Activated naive CD4-positive, alpha-beta T cell treated with anti-CD3 and anti-CD28 coated beads, Interleukin-2, amount 10 ng/mL, durations not matched to agents 7 days and 5 days (primary cell): ENCODE data around the gene SLC35C1.
"Not testable (repeated sequence)": the region's sequence is repeated elsewhere in the genome, so short reads cannot be mapped to it uniquely, and the experiment has no call there.

Source experiments
- CTCF ChIA-PET: fragments of 350-600 bp; sonication (Branson Sonifier 250); formaldehyde crosslinking; loops from one replicate; lab custom pipeline; 2021; ENCODE audit warnings: antibody characterized with exemption; lab: Charles Lee
- DNase-seq: peaks from one replicate; pipeline ENCODE4 v3.0.0-alpha.2; 2020
- H3K27ac Mint-ChIP-seq: one replicate; pipeline ENCODE4 v1.8.0; 2021; ENCODE audit warnings: mild to moderate bottlenecking, moderate library complexity, mixed read lengths
- H3K27me3 Mint-ChIP-seq: one replicate; pipeline ENCODE4 v1.8.0; 2021; ENCODE audit warnings: mild to moderate bottlenecking, mixed read lengths
- H3K36me3 Mint-ChIP-seq: one replicate; pipeline ENCODE4 v1.8.0; 2021; ENCODE audit warnings: mixed read lengths
- H3K4me1 Mint-ChIP-seq: one replicate; pipeline ENCODE4 v1.8.0; 2021; ENCODE audit warnings: mixed read lengths
- H3K4me3 Mint-ChIP-seq: one replicate; pipeline ENCODE4 v1.8.0; 2021; ENCODE audit warnings: mild to moderate bottlenecking, moderate library complexity, mixed read lengths
- H3K9me3 Mint-ChIP-seq: one replicate; pipeline ENCODE4 v1.8.0; 2021; ENCODE audit warnings: mixed read lengths

SLC35C1 gene

GRCh38 chr11:45832811-45833441 is 28.0 kb downstream of the SLC35C1 start:
- CTCF ChIA-PET, result interaction anchor here (1.2 to 2.7 kb wide), 2 partner anchors 9 to 10 kb away, joined by 5 to 22 read pairs; no protein-coding TSS in a partner anchor

GRCh38 chr11:45833761-45834160 is 28.8 kb downstream of the SLC35C1 start:
- CTCF ChIA-PET, result interaction anchor here (0.9 to 2.7 kb wide), 4 partner anchors 9 to 173 kb away, joined by 3 to 22 read pairs (median 4); no protein-coding TSS in a partner anchor
- Mint-ChIP-seq H3K36me3 (peaks cover 10% of the 10 kb centered on the region), H3K9me3 (no peaks in the 10 kb centered on the region), H3K4me1 (peaks cover 42% of the 10 kb centered on the region), H3K27me3 (peaks cover 19% of the 10 kb centered on the region), H3K4me3 (peak overlapping the region; percentile 74), H3K27ac (peak overlapping the region; percentile 90)
- DNase-seq, result no peak

More at GRCh38 chr11:45832811-45833441, 28.0 kb downstream of the SLC35C1 start:
- Mint-ChIP-seq H3K36me3 (peaks cover 10% of the 10 kb centered on the region), H3K27me3 (peaks cover 27% of the 10 kb centered on the region), H3K27ac (no peak overlapping the region), H3K9me3 (no peaks in the 10 kb centered on the region), H3K4me1 (peaks cover 42% of the 10 kb centered on the region), H3K4me3 (no peak overlapping the region)
- DNase-seq, result no peak

DNA sequence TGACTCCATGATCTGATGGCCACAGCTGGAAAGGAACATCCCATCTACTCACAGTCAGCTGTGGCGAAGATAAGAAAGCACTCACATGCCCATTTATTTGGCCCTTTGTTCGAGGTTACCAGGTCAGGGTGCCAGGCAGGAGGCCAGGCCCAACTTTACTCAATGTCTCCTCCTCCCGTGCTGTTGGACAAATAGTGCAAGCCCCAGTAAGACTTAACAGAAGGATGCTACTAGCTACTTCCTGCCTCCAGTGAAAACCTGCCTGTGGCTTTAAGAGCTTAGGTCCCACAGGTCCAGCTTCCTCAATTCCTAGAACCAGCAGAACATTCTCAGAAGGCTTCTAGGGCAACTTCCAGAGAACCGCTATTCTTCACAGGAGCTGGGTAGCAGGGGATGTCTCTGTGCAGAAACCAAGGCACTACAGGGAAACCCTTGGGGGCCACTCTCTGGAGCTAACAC is 29.4 kb downstream of the SLC35C1 start:
- Mint-ChIP-seq H3K27me3 (peaks cover 16% of the 10 kb centered on the region), H3K27ac (peak overlapping the region; percentile 90), H3K4me1 (peaks cover 42% of the 10 kb centered on the region), H3K4me3 (peak overlapping the region; percentile 74), H3K9me3 (no peaks in the 10 kb centered on the region), H3K36me3 (peaks cover 10% of the 10 kb centered on the region)
- CTCF ChIA-PET, result interaction anchor here (0.9 to 2.7 kb wide), 5 partner anchors 8 to 172 kb away, joined by 3 to 22 read pairs (median 4); no protein-coding TSS in a partner anchor
- peak; percentile 62 for DNase-seq

DNA sequence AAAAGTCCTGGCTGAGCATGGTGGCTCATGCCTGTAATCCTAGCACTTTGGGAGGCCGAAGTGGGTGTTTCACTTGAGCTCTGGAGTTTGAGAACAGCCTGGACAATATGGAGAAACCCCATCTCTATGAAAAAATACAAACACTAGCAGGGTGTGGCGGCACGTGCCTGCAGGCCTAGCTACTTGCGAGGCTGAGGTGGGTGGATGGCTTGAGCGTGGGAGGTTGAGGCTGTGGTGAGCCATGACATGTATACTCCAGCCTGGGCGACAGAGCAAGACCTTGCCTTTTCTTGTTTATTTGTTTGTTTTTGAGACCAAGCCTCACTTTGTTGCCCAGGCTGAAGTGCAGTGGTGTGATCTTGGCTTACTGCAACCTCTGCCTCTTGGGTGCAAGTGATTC is 34.3 kb downstream of the SLC35C1 start:
- Mint-ChIP-seq H3K4me1 (peaks cover 34% of the 10 kb centered on the region), H3K27ac (no peak overlapping the region), H3K27me3 (peaks cover 37% of the 10 kb centered on the region), H3K36me3 (peaks cover 10% of the 10 kb centered on the region), H3K4me3 (no peak overlapping the region), H3K9me3 (no peaks in the 10 kb centered on the region)
- DNase-seq, result no peak
- CTCF ChIA-PET, result interaction anchor here (0.7 kb wide), 1 partner anchor 76 kb away, joined by 3 read pairs; no protein-coding TSS in a partner anchor

GRCh38 chr11:45840251-45840650 is 35.3 kb downstream of the SLC35C1 start:
- H3K4me1 Mint-ChIP-seq, result peaks cover 27% of the 10 kb centered on the region
- H3K27ac Mint-ChIP-seq, CTCF ChIA-PET: not testable (repeated sequence)

DNA sequence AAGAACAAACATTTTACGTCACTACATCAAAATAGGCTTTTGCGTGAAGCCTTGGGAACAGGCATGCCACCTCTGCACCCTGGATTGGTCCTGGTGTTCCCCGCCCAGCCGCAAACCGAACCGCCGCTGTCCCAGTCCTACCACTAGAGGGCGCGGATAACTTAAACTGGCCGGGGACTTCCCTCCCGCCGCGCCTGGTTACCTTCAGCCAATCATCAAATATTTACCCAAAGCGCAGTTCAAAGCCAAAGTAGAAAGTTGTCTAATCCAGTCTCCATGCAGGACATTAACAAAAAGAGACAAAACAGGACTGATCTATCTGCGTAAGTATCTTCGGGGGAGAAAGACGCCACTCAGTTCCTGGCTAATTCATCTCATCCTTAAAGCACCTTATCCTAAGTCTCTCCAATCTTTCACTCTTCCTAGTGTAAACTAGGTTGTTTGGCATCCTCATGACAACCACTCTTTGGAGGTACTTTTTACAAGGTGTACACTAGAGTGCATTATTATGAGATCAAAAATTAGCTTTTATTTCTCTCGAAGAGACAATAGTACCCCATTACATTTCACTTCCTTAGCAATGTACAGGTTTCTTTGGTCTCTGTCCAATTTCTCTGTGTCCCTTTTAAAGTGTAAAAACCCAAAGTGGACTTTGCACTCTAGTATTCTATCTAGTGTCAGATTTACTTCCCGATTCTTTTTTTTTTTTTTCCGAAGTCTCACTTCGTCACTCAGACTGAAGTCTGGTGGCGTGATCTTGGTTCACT is 38.4 kb downstream of the SLC35C1 start:
- CTCF ChIA-PET, result interaction anchor here (0.6 to 2.8 kb wide), 12 partner anchors 8 to 279 kb away, joined by 3 to 22 read pairs (median 4); partner anchors contain the start of gene SLC35C1
- Mint-ChIP-seq H3K27me3 (peaks cover 41% of the 10 kb centered on the region), H3K4me3 (no peak overlapping the region), H3K9me3 (no peaks in the 10 kb centered on the region), H3K36me3 (no peaks in the 10 kb centered on the region), H3K4me1 (peaks cover 33% of the 10 kb centered on the region), H3K27ac (peak overlapping the region; percentile 8)
- peak; percentile 93 for DNase-seq

More at GRCh38 chr11:45840251-45840650, 35.3 kb downstream of the SLC35C1 start:
- DNase-seq, H3K4me3 Mint-ChIP-seq, H3K9me3 Mint-ChIP-seq, H3K36me3 Mint-ChIP-seq: not testable (repeated sequence)
- H3K27me3 Mint-ChIP-seq, result peaks cover 39% of the 10 kb centered on the region

DNA sequence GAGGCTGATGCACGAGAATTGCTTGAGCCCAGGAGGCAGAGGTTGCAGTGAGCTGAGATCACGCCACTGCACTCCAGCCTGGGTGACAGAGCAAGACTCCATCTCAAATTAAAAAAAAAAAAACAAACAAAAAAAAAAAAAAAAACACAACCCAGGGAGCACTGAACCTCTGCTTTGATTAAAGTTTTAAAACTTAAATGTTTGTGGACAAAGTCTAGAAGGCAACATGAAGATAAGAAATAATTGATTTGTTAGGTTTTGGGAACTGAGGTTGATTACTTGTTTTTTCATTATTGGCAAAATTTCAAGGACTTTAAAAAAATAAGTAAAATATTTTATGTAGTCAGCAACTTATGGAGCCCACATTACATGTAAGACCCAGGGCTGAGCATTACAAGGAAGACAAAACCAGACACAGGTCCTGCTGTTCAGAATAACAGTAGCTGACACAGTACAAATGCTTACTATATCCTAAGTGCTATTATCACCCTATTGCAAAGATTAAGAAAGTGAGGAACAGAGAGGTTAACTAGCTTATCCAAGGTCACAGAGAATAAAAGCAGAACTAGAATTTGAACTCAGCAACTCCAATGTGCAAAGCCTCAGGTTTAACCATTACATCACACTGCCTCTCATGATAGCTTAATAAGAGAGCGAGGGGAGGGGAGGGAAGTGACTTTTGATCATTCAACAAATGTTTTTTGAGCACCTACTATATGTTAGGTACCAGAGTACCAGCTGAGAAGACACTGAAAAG is 40.1 kb downstream of the SLC35C1 start:
- H3K27me3 Mint-ChIP-seq, result peaks cover 35% of the 10 kb centered on the region
- H3K27ac Mint-ChIP-seq, result no peak overlapping the region
- peaks cover 3% of the 10 kb centered on the region for H3K36me3 Mint-ChIP-seq
- peaks cover 44% of the 10 kb centered on the region for H3K4me1 Mint-ChIP-seq
- DNase-seq, result no peak
- no peak overlapping the region for H3K4me3 Mint-ChIP-seq
- H3K9me3 Mint-ChIP-seq, result no peaks in the 10 kb centered on the region
- CTCF ChIA-PET, result interaction anchor here (0.6 to 1.4 kb wide), 4 partner anchors 18 to 162 kb away, joined by 3 to 4 read pairs (median 3); no protein-coding TSS in a partner anchor

DNA sequence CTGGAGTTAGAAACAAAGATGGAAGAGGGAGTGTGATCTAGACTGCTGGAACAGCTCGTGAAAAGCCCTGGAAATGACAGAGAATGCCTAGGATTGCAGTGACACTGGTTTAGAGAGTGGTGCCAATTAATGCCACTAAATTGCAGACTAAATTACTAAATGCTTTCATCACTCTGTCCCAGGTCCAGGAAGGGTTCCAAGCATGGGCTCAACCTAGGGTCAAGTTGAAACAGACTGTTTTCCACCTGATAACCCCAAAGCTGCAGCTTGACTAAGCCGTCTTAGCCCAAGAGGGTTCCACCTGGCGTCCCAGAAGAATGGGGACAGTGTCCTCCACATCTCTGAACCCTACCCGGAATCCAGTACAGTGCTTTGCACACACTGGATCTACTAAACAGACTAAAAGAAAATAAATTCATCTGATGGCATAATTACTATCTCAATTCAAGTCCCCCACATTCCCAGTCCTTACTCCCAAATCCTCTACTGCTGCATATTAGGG is 41.3 kb downstream of the SLC35C1 start:
- Mint-ChIP-seq H3K9me3 (no peaks in the 10 kb centered on the region), H3K4me3 (peak overlapping the region; percentile 80), H3K4me1 (peaks cover 51% of the 10 kb centered on the region), H3K36me3 (peaks cover 11% of the 10 kb centered on the region), H3K27ac (no peak overlapping the region), H3K27me3 (peaks cover 27% of the 10 kb centered on the region)
- CTCF ChIA-PET, result interaction anchor here (1.4 to 1.6 kb wide), 2 partner anchors 29 to 75 kb away, joined by 3 to 7 read pairs; no protein-coding TSS in a partner anchor
- no peak for DNase-seq

DNA sequence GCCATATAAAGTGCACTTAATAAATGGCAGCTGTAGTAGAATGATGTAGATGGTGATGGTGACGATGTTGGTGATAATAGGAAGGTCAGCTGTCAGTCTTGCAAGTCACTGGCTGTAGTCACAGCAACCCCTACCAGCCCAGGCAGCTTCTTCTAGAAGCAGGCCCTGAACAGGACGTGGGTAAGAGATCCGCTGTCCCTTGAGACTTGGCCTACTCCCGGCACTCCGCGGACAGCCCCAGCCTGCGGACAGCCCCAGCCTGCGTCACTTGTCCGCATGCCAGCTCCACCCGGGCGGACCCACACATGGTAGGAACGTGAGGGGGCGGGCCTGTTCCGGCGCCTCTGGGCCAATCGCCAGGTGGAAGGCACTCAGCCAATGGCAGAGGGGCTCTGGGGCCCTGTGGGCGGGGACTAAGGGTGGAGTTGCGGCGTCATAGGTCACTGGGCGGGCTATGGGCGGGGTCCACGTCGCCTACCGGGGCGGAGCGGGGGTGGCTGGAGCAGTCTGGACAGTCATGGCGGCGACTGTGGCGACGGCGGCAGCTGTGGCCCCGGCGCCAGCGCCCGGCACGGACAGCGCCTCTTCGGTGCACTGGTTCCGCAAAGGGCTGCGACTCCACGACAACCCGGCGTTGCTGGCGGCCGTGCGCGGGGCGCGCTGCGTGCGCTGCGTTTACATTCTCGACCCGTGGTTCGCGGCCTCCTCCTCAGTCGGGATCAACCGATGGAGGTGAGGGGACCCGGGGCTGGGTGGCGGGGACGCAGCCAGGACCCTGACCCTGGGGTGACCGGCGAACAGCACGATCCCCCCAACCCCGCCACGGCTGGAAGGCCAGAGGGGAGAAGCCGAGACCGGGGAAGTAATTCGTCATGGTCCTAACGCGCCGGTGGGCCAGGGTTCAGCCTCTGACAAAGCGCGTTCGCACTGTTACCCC is 42.3 kb downstream of the SLC35C1 start, which contains the start of gene CRY2:
Gene CRY2 (plus strand): TSS at position 502 of the 937 bp plus-strand sequence. CDS start 16 bp downstream, at position 518.
- Mint-ChIP-seq H3K4me3 (peak within 1 kb of the TSS; percentile 80), H3K27ac (peak within 1 kb of the TSS; percentile 89), H3K4me1 (peaks cover 51% of the 10 kb centered on the region), H3K36me3 (peaks cover 11% of the 10 kb centered on the region), H3K27me3 (peaks cover 23% of the 10 kb centered on the region), H3K9me3 (no peaks in the 10 kb centered on the region)
- CTCF ChIA-PET, result interaction anchor here (1.6 kb wide), 1 partner anchor 76 kb away, joined by 7 read pairs; no protein-coding TSS in a partner anchor
- peak; percentile 98 for DNase-seq

GRCh38 chr11:45847911-45848316 is 43.0 kb downstream of the SLC35C1 start:
- peaks cover 23% of the 10 kb centered on the region for H3K27me3 Mint-ChIP-seq
- H3K9me3 Mint-ChIP-seq, result no peaks in the 10 kb centered on the region
- CTCF ChIA-PET, result no interaction called here
- peak overlapping the region; percentile 89 for H3K27ac Mint-ChIP-seq
- peak overlapping the region; percentile 80 for H3K4me3 Mint-ChIP-seq
- H3K4me1 Mint-ChIP-seq, result peaks cover 47% of the 10 kb centered on the region
- DNase-seq, result peak; percentile 74
- peaks cover 11% of the 10 kb centered on the region for H3K36me3 Mint-ChIP-seq

DNA sequence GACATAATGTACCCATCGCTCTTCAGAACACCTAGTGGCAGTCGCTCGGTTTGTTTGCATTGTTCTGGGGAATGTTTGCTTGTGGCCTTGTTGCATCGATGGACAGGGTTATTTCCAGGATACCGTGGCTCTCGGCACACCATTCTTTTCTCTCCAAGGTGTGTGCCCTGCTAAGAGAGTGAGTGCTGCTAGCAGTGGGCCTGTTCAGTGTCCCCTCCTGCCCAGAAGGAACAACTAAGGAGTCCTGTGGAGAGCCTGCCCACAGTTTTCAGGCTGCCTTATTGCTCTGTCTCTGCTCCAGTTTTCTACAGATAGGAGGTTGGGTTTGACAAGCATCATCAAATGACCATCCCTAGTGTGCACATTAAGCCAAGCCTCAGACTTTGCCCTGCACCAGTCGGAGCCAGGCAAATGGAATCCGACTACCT is 43.7 kb downstream of the SLC35C1 start:
- Mint-ChIP-seq H3K9me3 (no peaks in the 10 kb centered on the region), H3K4me1 (peaks cover 40% of the 10 kb centered on the region), H3K27me3 (peaks cover 17% of the 10 kb centered on the region), H3K36me3 (peaks cover 11% of the 10 kb centered on the region), H3K27ac (peak overlapping the region; percentile 39), H3K4me3 (peak overlapping the region; percentile 80)
- DNase-seq, result no peak
- CTCF ChIA-PET, result no interaction called here

GRCh38 chr11:45850446-45850845 is 45.5 kb downstream of the SLC35C1 start:
- Mint-ChIP-seq H3K4me1 (peaks cover 36% of the 10 kb centered on the region), H3K27me3 (peaks cover 10% of the 10 kb centered on the region), H3K9me3 (no peaks in the 10 kb centered on the region), H3K4me3 (no peak overlapping the region), H3K27ac (no peak overlapping the region), H3K36me3 (peaks cover 11% of the 10 kb centered on the region)
- CTCF ChIA-PET, result interaction anchor here (1.4 kb wide), 1 partner anchor 9 kb away, joined by 3 read pairs; no protein-coding TSS in a partner anchor
- no peak for DNase-seq
